Mesenchymal stem cell (in vitro differentiated cells and primary cell): Measurements from ENCODE around the gene PTGR3.

Experiments used
- DNase-seq: peaks from one replicate; pipeline ENCODE4 v3.0.0-alpha.2; 2013
- H2AFZ ChIP-seq: one replicate; pipeline ENCODE4 v1.6.1; 2013; ENCODE audit warnings: low read depth, mild to moderate bottlenecking, control low read depth, inconsistent platforms, low read length, moderate library complexity
- H2AK5ac ChIP-seq: 2 replicates; pipeline ENCODE4 v1.6.1; 2013; ENCODE audit warnings: low read length, moderate library complexity, mild to moderate bottlenecking, inconsistent platforms; ENCODE audit not compliant: severe bottlenecking
- H2BK120ac ChIP-seq: one replicate; pipeline ENCODE4 v1.6.1; 2013; ENCODE audit warnings: low read depth, mild to moderate bottlenecking, inconsistent platforms, low read length, moderate library complexity
- H2BK12ac ChIP-seq, 2 experiments: one replicate each; pipeline ENCODE4 v1.6.1; 2013; ENCODE audit warnings: inconsistent platforms in 2 of 2, low read length in 2 of 2, mild to moderate bottlenecking in 2 of 2, moderate library complexity in 2 of 2, control low read depth in 1 of 2
- H2BK15ac ChIP-seq: one replicate; pipeline ENCODE4 v1.6.1; 2013; ENCODE audit warnings: mild to moderate bottlenecking, low read depth, inconsistent platforms; ENCODE audit not compliant: poor library complexity, severe bottlenecking
- H2BK5ac ChIP-seq: 2 replicates; pipeline ENCODE4 v1.6.1; 2013; ENCODE audit warnings: low read depth, mild to moderate bottlenecking, low read length, control low read depth, inconsistent platforms; ENCODE audit not compliant: poor library complexity, severe bottlenecking
- H3K14ac ChIP-seq, 2 experiments: one replicate each; pipeline ENCODE4 v1.6.1; 2013; ENCODE audit warnings: inconsistent platforms in 2 of 2, low read length in 2 of 2, control low read depth in 1 of 2, mild to moderate bottlenecking in 1 of 2, moderate library complexity in 1 of 2
- H3K18ac ChIP-seq, 2 experiments: one replicate each; pipeline ENCODE4 v1.6.1; 2013; ENCODE audit warnings: inconsistent platforms in 2 of 2, low read length in 2 of 2, control low read depth in 1 of 2, low read depth in 1 of 2, mild to moderate bottlenecking in 1 of 2
- H3K23ac ChIP-seq, 2 experiments: one replicate each; pipeline ENCODE4 v1.6.1; 2013; ENCODE audit warnings: inconsistent platforms in 2 of 2, low read length in 2 of 2, mild to moderate bottlenecking in 2 of 2, moderate library complexity in 2 of 2, control low read depth in 1 of 2
- H3K27ac ChIP-seq: 2 replicates; pipeline ENCODE4 v1.5.1; 2013; ENCODE audit warnings: mild to moderate bottlenecking, moderate library complexity, low read length, control low read depth, inconsistent platforms; ENCODE audit not compliant: poor library complexity, severe bottlenecking
- H3K27me3 ChIP-seq, 2 experiments: 2 replicates each; pipeline versions ENCODE4 v1.6.1 to v1.7.0; 2013; ENCODE audit warnings: low read length in 2 of 2, mild to moderate bottlenecking in 2 of 2, moderate library complexity in 2 of 2, control low read depth in 1 of 2, inconsistent platforms in 1 of 2; ENCODE audit not compliant: control insufficient read depth in 1 of 2, insufficient read depth in 1 of 2
- H3K36me3 ChIP-seq, 2 experiments: 2 replicates each; pipeline versions ENCODE4 v1.6.1 to v1.7.0; 2013; ENCODE audit warnings: low read length in 2 of 2, control low read depth in 1 of 2, inconsistent platforms in 1 of 2, low read depth in 1 of 2, mild to moderate bottlenecking in 1 of 2; ENCODE audit not compliant: insufficient read depth in 2 of 2, control insufficient read depth in 1 of 2
- H3K4ac ChIP-seq, 2 experiments: one replicate each; pipeline ENCODE4 v1.6.1; 2013; ENCODE audit warnings: inconsistent platforms in 2 of 2, low read length in 2 of 2, mild to moderate bottlenecking in 2 of 2, moderate library complexity in 2 of 2, control low read depth in 1 of 2, low read depth in 1 of 2
- H3K4me1 ChIP-seq: 2 replicates; pipeline ENCODE4 v1.6.1; 2013; ENCODE audit warnings: low read depth, low read length, control low read depth; ENCODE audit not compliant: control insufficient read depth, insufficient read depth
- H3K4me2 ChIP-seq: 2 replicates; pipeline ENCODE4 v1.6.1; 2013; ENCODE audit warnings: low read length, mild to moderate bottlenecking, inconsistent platforms; ENCODE audit not compliant: poor library complexity, severe bottlenecking
- H3K4me3 ChIP-seq, 2 experiments: 2 replicates each; pipeline versions ENCODE4 v1.5.1 to v1.7.0; 2013; ENCODE audit warnings: low read length in 2 of 2, mild to moderate bottlenecking in 2 of 2, control low read depth in 1 of 2, low read depth in 1 of 2; ENCODE audit not compliant: insufficient read depth in 1 of 2
- H3K79me1 ChIP-seq: replicated peaks from 2 replicates; pipeline ENCODE4 v1.6.1; 2013; ENCODE audit warnings: mild to moderate bottlenecking, control low read depth, low read length, inconsistent platforms; ENCODE audit not compliant: poor library complexity, severe bottlenecking
- H3K9ac ChIP-seq: 2 replicates; pipeline ENCODE4 v1.7.0; 2013; ENCODE audit warnings: mild to moderate bottlenecking, low read length, moderate library complexity
- H3K9me3 ChIP-seq: 2 replicates; pipeline ENCODE4 v1.7.0; 2013; ENCODE audit warnings: mild to moderate bottlenecking, low read length; ENCODE audit not compliant: control insufficient read depth
- H4K8ac ChIP-seq: one replicate; pipeline ENCODE4 v1.6.1; 2013; ENCODE audit warnings: inconsistent platforms, mild to moderate bottlenecking, low read length, moderate library complexity
- H4K91ac ChIP-seq: one replicate; pipeline ENCODE4 v1.6.1; 2013; ENCODE audit warnings: mild to moderate bottlenecking, low read length, inconsistent platforms
- WGBS: methylation state at CpG from one replicate; pipeline ENCODE4 v1.1.7; 2013; ENCODE audit warnings: mixed read lengths; 5-methylcytosine and 5-hydroxymethylcytosine counted together

The PTGR3 gene

DNA sequence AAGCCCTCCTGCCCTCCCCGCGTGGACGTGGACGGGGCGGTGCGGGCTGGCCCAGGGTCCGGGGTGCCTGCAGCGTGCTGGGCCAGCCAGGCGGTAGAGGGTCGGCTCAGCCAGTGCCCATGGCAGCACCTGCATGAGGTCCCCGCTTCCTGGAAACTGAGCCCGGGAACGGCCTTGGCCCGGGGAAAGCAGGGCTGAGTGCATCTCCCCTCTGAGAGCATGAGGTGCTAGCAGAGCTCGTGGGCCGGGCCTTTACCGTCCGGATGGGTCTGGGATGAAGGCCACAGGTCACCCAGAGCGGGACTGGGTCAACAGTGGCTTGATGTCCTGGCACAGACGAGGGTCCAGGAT lies 41.5 kb upstream of the PTGR3 start:
- no peak overlapping the region for H2BK15ac ChIP-seq
- no peak overlapping the region for H3K4ac ChIP-seq
- no peak overlapping the region for H2BK5ac ChIP-seq
- H2BK12ac ChIP-seq, result peak overlapping the region in 1 of 2 experiments; percentile 42
- H3K9me3 ChIP-seq, result no peaks in the 10 kb centered on the region
- H3K9ac ChIP-seq, result no peak overlapping the region
- no peak overlapping the region for H2AK5ac ChIP-seq
- 99% methylated on average over 20 of the region's 20 CpGs for WGBS
- H4K8ac ChIP-seq, result no peak overlapping the region
- no peak overlapping the region for H3K4me2 ChIP-seq
- H3K4me1 ChIP-seq, result peaks cover 10% of the 10 kb centered on the region
- peak overlapping the region in 1 of 2 experiments; percentile 37 for H3K18ac ChIP-seq
- H3K36me3 ChIP-seq, result no peaks in the 10 kb centered on the region
- H4K91ac ChIP-seq, result peak overlapping the region; percentile 28
- no peak overlapping the region for H3K23ac ChIP-seq
- H3K79me1 ChIP-seq, result peaks cover 21% of the 10 kb centered on the region
- H2BK120ac ChIP-seq, result peak overlapping the region; percentile 45
- no peak overlapping the region for H3K4me3 ChIP-seq
- H3K27ac ChIP-seq, result no peak overlapping the region
- peak overlapping the region in 1 of 2 experiments; percentile 76 for H3K14ac ChIP-seq
- no peak for DNase-seq
- no peak overlapping the region for H2AFZ ChIP-seq
- no peaks in the 10 kb centered on the region for H3K27me3 ChIP-seq

- Histone ChIP-seq H3K14ac (peak overlapping the region in 1 of 2 experiments; percentile 89), H3K4ac (peak overlapping the region in 1 of 2 experiments; percentile 21), H3K27ac (no peak overlapping the region), H3K9me3 (no peaks in the 10 kb centered on the region), H3K27me3 (no peaks in the 10 kb centered on the region), H3K79me1 (peaks cover 21% of the 10 kb centered on the region), H4K8ac (no peak overlapping the region), H2BK5ac (no peak overlapping the region), H3K4me1 (peaks cover 10% of the 10 kb centered on the region), H3K4me3 (no peak overlapping the region), H2BK120ac (peak overlapping the region; percentile 45), H3K4me2 (no peak overlapping the region), H2BK12ac (peak overlapping the region in 1 of 2 experiments; percentile 42), H2BK15ac (no peak overlapping the region), H2AK5ac (no peak overlapping the region), H3K23ac (no peak overlapping the region), H2AFZ (no peak overlapping the region), H3K9ac (no peak overlapping the region), H4K91ac (peak overlapping the region; percentile 28), H3K18ac (peak overlapping the region; percentile 4 to 37), H3K36me3 (no peaks in the 10 kb centered on the region)
- WGBS, result 90% methylated on average over 14 of the region's 18 CpGs
- no peak for DNase-seq
These were observed 40.9 kb upstream of the PTGR3 start for GRCh38 chr18:75249672-75250470.

DNA sequence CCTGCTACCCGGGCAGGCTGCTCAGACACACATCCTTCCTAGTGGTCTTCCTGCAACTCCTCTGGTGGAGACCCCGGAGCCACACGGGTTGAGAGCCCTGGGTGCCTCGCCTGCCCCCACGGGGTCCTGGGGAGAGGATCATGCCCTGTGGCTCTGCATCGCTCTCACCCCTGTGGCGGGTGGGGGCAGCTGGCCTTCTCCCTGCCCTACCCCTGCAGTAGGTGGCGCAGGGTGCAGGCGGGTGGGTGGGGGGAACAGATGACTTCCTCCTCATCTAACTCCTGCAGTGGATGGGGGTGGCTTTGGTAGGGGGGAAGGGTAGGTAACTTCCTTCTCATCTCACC lies 40.2 kb upstream of the PTGR3 start:
- H2BK5ac ChIP-seq, result no peak overlapping the region
- no peak overlapping the region for H2AK5ac ChIP-seq
- H3K9me3 ChIP-seq, result no peaks in the 10 kb centered on the region
- peak overlapping the region; percentile 74 for H4K8ac ChIP-seq
- H3K4me2 ChIP-seq, result no peak overlapping the region
- H3K4me1 ChIP-seq, result peaks cover 10% of the 10 kb centered on the region
- peak overlapping the region; percentile 44 to 79 for H3K18ac ChIP-seq
- H3K9ac ChIP-seq, result no peak overlapping the region
- DNase-seq, result no peak
- H4K91ac ChIP-seq, result peak overlapping the region; percentile 43
- no peak overlapping the region for H2BK12ac ChIP-seq
- no peak overlapping the region for H3K27ac ChIP-seq
- H3K14ac ChIP-seq, result no peak overlapping the region
- no peaks in the 10 kb centered on the region for H3K36me3 ChIP-seq
- H3K27me3 ChIP-seq, result no peaks in the 10 kb centered on the region
- H3K4me3 ChIP-seq, result no peak overlapping the region
- no peak overlapping the region for H2AFZ ChIP-seq
- peak overlapping the region; percentile 21 for H2BK120ac ChIP-seq
- 95% methylated on average over 7 of the region's 9 CpGs for WGBS
- peaks cover 24% of the 10 kb centered on the region for H3K79me1 ChIP-seq
- H2BK15ac ChIP-seq, result peak overlapping the region; percentile 17
- no peak overlapping the region for H3K4ac ChIP-seq
- H3K23ac ChIP-seq, result no peak overlapping the region

DNA sequence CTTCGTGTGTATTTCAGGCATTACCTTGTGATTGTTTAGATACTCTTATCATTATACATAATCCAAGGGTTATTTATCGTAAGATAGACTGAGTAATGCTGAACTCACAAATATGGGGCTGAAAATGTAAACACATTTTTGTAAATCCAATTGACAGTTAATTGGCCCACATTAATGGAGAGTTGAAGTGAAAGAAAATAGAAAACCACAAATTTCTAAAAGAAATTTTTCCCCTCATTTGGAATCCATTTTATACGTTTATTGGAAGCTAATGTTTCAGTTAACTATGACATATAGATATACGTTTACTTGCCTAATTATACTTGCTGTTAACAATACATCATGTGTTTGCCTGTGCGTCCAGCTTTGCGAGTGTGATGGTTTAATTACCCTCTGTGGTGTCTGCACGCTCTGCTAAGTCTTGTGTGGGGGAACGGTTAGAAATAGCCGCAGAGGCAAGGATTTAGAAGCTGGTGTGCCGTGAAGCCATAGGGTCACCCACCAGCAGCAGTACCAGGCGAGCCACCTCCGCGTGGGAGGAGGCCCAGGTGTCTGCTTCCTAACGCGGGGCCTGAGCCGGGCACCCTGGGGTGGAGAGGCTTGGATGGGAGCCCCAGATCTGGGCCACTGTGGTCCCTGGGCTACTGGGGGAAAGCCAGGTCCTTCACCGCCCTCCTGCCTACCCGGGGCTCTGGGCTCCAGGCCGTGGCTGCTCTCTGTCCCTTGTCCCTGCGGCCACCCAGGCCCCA lies 39.7 kb upstream of the PTGR3 start:
- WGBS, result 81% methylated on average over 16 of the region's 20 CpGs
- Histone ChIP-seq H2AK5ac (peak overlapping the region; percentile 43), H3K23ac (no peak overlapping the region), H4K91ac (peak overlapping the region; percentile 43), H3K27ac (no peak overlapping the region), H3K4ac (peak overlapping the region in 1 of 2 experiments; percentile 40), H3K4me3 (peak overlapping the region in 1 of 2 experiments; percentile 77), H3K9ac (peak overlapping the region; percentile 94), H4K8ac (peak overlapping the region; percentile 74), H3K79me1 (peaks cover 24% of the 10 kb centered on the region), H3K4me2 (no peak overlapping the region), H2BK15ac (peak overlapping the region; percentile 17), H3K9me3 (no peaks in the 10 kb centered on the region), H2BK12ac (no peak overlapping the region), H3K18ac (peak overlapping the region; percentile 48 to 79), H3K4me1 (peaks cover 10% of the 10 kb centered on the region), H3K27me3 (no peaks in the 10 kb centered on the region), H2BK5ac (no peak overlapping the region), H2BK120ac (peak overlapping the region; percentile 21), H2AFZ (peak overlapping the region; percentile 72), H3K36me3 (no peaks in the 10 kb centered on the region), H3K14ac (peak overlapping the region in 1 of 2 experiments; percentile 26)
- peak; percentile 18 for DNase-seq
